GM19193 (cell line): Measurements from ENCODE around the gene CCDC88A.

Experiments used
- POLR2A ChIP-seq: IDR thresholded peaks from 4 replicates; pipeline ENCODE4 v1.6.1; 2011; ENCODE audit not compliant: insufficient read depth, insufficient read length; ENCODE audit errors: extremely low read depth

Gene CCDC88A

DNA sequence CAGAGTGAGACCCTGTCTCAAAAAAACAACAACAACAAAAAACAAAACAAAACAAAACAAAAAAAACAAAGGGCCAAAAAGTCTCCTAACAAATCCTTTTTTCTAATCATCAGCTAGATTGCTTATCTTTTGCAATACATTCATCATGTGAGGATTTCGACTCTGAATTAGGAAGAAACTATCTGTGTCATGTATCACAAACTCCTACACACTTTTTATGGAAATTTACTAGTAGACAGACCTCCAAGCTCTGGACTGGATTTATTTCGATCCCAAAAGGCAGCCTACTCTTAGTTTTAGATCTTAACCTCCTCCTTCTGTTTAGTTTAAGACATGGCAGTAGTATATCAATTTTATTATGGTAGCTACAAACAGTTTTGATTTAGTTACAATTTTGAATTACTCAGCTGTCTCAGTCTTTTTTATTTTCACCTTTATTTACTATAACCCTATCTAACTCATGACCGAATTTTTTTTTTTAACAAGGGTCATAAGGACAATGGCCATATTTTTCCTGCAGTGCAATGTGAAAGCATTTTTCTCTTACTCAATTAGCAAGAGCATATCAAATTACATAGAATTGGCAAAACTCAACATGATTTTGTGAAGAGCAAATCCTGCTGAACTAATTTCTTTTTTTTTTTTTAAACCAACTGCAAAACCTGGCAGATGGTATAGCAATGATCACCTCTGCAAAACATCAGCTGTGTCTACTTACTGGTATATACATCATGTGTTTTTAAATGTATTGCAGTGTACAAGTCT, 10.7 kb upstream of the CCDC88A start:
- TF ChIP-seq POLR2A, result no peak

DNA sequence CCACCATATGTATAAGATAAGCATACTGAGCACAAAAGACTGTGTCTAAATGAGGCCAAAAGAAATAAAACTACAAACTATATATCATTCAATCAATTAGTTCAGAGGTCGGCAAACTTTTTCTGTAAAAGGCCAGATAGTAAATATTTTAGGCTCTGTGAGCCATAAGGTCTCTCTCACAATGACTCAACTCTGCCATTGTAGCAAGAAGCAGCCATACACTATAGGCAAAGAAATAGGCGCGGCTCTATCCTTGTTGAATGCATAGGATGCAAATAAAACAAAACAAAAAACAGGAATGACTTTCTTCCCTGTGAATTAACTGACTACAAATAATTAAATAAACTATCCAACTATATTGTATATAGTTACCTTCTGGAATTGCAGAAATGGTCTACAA, 8.6 kb upstream of the CCDC88A start:
- no peak for TF ChIP-seq POLR2A

DNA sequence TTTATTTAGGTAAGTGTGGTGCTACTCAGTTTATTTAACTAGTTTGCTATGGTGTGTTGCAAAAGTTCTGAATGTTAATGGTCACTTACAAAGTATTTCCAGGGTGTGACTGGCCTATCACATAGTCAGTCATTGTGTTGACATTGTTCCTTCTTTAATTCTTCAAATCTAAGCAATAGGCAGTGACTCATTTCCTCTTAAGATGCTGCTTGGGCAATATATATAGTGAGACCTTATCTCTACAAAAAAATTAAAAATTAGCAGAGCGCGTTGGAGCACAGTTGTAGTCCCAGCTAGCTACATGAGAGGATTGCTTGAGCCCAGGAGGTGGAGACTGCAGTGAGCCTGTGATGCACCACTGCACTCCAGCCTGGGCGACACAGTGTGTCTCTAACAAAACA, 5.8 kb upstream of the CCDC88A start:
- TF ChIP-seq POLR2A, result no peak

DNA sequence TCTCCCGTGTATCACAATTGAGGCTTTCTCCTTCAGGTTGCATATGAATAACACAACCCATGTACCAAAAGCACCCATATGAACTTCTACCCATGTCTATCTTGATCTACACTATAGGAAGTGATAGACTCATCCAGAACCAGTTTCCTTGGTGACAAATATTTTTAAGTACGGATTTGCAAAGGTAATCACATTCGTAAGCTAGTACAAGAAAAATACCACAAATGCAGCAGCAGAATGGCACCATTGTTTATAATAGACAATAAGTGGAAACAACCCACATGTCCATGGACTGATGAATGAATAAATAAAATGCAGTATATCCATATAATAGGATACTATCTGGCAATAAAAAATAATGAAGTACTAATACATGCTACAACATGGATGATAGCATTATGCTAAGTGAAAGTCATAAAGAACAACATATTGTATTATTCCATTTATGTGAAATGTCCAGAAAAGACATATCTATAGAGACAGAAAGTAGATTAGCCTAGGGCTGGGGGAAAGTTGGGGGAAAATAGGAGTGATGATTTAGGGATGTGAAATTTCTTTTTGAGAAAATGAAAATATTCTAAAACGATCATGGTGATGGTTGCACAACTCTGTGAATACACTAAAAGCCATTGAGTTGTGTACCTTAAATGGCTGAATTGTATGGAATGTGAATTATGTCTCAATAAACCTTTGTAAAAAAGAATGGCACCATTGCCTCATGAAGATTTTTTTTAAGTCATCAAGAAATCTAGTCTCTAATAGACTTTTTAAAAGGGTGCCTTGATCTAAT, 3.4 kb upstream of the CCDC88A start:
- TF ChIP-seq POLR2A, result no peak

DNA sequence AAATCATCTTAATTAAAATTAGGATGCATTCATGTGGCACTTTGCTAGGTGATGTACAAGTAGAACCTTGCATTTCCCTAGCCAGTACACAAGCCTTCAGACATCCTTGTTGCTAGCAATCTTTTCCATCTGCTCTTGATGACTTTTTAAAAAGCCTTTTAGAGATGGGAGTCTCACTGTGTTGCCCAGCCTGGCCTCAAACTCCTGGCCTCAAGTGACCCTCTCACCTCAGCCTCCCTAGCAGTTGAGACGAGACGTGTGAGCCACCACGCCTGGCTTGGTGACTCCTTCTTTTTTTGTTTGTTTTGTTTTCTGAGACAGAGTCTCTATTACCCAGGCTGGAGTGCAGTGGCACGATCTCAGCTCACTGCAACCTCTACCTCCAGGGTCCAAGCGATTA, 1.7 kb upstream of the CCDC88A start:
- no peak for TF ChIP-seq POLR2A

DNA sequence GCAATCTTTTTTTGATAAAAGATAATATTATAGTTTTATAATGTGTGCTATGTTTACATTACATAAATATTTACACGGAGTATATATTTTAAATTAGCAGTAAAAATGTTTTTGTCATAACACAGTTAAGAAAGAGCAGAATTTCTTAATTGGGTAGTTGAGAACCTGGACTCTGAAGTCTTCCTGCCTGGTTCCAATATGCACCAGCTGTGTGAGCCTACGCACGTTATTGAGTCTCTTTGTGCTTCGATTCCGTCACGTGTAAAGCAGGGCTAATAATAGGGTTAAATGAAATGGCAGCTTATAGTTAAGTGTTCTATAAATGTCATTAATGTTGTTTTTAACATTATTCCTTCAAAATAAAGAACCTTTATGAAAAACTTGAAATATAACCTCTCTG, 1.2 kb upstream of the CCDC88A start:
- no peak for TF ChIP-seq POLR2A

DNA sequence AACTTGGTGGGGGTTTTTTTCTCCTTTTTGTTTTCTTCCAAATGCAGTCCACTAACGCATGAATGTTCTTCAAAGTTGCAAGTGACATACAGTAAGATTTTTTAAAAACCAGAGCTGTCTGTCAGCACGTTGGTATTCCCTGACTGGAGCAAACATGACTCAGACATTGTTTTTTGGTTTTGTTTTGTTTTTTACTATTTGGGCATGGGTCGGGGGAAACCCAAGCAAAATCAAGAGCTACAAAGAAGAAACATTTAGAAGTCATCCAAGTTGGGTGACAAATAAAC, 726 bp upstream of the CCDC88A start:
- no peak for TF ChIP-seq POLR2A

DNA sequence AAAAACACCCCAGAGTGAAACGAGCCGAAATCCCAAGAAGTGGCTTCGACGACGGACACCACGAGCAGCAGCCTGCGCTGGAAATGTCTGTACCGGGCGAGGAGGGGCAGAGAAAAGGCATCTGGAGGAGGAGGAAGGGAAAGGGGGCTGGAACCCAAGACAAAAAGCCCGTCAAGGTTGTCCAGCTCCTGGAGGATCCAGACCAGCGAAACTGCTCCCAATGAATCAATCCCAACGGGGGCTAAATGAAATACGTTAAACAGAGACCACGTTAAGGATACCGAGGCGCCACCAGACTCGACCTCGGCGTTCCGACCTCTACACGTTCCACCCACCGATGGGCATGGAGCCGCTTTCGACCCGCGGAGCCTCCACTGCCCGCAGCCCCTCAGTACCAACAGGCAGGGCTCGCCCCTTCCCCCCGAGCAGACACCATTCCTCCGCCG, 400 bp downstream of the CCDC88A start:
- no peak for TF ChIP-seq POLR2A

DNA sequence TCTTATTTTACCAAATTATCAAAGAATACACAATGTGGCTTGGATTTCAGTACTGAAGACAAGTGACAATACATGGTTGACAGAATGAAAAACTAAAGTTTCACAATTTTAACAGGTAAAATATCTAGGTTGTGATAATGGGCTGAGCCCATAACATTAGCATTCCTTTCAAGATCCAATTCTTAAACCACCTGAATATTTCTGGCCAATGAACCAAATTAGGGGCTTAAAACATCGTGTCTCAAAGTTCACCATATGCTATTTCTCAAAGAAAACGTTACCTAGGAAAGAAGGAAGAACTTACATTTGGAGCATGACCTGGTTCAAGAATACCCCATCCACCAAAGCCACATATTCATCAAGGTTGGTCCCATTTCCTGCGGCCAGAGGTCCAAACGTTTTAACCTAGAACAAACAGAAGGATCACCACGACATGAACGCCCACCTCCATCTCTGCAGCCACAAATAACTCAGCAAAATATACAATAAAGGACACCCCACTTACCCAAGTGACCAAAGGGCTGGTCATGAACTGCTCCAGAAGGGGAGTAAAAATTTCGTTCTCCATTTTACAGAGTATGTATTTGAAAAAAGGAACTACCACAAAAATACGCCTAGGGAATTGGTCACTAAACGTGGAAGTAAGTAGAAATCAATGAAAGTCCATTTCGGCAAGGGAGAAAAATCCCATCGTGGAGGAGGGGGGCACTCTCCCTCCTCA, 984 bp downstream of the CCDC88A start:
- TF ChIP-seq POLR2A, result no peak

DNA sequence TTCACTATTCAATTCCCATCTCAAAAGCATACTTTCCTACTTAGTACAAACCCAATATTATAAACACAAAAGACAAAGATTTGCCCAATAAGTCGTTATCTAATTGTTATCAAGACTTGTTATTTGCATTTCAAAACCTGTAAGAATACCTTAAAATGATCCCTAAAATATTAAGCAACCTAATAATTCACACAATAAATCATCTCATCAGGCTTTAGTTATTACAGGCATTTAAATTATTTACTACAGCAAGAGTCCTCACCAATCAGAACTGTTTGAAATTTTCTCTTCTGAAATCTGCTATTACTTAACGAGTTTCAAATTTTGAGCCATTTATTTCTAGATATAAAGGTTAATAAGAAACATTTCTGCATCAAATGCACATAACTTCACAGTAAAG, 1.6 kb downstream of the CCDC88A start:
- no peak for TF ChIP-seq POLR2A

DNA sequence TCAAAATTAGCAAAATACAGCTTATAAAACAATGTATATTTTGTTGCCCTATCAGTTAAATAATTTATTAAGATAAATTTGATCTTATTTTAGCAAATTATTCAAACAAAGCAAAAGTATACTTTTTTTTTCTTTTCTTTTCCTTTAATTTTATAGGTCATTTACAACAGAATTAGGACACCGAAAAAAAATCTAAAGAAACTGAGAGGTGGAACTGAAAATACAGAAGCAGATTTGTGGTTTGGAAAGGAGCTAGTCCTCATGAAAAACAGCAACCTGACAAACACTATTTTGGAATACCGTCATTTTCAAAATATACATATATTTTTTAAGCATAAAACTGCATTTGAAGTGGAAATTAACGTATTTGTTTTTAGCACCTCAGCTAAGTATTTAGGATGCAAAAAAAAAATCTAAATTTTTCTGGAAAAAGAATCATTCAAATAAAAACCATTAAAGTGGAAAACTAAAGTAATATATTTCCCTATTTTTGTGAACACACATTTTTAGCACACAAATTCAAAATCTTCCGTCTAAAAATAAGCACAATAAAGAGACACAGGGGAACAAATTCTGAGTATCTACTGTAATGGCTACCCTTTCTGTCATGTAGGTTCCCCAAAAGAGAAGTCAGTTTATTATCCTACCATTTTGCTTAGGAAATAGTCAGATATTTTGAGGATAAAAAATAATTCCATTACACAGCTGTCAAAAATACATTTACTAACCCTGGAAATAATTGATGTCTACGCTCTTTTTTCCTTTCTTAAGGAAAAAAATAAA, 2.7 kb downstream of the CCDC88A start:
- TF ChIP-seq POLR2A, result no peak

DNA sequence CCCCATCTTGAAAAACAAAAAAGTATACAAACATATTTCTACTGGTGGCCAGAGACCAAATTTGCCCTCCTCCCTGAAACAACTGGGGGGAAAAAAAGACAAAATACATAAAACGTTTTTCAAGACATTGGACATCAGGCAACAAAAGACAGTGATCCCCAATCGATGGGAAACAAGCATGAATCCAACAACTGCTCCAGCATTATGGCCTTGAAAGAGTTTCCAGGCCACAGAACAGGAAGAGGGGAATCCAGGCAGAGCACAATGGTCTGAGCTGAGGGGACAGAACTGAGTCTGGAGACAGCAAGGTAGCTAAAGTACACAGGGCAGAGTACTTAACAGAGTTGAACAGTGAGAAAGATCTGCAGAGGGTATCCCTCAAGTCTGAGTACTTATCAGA, 4.4 kb downstream of the CCDC88A start:
- no peak for TF ChIP-seq POLR2A

DNA sequence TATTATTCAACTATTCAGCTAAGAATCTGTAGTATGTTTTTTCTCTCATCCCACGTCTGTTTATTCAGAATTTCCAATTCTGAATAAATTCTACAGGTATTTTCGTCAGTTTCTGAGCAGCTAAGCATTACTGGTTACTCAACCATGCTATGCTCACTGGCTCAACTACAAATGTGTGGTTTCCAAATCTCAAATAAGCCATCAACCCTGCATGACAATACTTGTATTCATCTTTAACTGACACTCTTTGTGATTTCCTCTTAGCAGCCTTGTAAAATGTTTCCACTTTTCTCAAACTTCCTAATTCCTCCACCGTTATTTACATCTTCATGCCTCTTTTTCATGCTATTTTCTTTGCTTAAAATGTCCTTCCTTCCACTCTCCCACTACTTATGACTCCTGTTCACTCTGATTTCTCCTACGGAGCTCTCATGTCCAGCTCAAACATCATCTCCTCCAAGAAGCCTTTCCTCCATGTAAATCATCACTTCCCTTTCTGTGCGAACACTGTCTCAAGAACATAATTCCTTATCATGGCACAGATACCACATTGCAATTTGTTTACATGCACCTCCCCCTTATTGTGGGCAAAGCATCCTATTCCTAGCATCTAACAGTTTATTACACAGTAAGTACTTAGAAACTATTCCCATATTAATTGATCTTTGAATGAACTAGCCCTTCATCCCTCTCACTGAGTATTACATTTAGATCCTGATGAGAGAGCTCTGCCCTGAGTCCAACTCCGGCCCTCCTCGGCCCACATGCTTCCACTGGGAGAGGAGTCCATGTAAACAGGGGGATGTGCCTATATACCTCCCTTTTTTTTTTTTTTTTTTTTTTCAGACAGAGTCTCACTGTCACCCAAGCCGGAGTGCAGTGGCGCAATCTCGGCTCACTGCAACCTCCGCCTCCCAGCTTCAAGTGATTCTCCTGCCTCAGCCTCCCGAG, 10.5 kb downstream of the CCDC88A start:
- TF ChIP-seq POLR2A, result no peak

DNA sequence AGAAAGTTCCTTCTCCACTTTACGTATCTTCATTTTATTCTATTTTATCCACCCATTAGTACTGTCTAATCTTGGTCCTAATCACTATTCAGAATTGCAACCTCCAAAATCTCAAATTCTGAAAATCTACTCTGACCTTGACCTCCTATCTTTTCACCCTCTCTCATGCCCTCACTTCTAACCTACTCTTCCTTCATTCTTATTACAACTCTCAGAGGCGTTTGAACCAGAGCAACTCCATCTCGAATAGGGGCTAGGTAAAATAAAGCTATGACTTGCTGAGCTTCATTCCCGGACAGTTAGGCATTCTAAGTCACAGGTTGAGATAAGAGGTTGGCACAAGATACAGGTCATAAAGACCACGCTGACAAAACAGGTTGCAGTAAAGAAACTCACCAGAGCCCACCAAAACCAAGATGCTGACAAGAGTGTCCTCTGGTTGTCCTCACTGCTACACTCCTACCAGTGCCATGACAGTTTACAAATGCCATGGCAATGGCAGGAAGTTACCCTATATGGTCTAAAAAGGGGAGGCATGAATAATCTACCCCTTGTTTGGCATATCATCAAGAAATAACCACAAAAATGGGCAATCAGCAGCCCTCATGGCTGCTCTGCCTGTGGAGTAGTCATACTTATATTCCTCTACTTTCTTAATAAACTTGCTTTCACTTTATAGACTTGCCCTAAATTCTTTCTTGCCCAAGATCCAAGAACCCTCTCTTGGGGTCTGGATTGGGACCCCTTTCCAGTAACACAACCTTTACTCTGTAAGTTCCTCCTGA, 11.4 kb downstream of the CCDC88A start:
- no peak for TF ChIP-seq POLR2A

DNA sequence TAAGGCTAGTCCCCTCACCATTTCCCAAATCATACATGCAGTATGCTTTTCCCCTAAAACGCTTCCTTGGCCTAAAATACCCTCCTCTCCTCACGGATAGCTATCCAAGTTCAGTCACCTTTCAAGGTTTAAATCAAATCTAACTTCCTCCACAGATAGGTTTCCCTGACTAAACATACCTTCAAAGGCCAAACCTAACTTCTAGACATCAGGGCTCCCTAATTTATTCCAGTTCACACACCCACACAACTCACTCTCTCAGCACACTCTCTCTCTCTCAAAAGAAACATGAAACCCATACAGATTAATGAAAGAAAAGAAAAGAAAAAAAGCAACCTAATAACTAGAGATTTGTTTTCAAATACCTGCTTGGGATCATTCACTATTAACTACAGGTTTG, 14.5 kb downstream of the CCDC88A start:
- no peak for TF ChIP-seq POLR2A
